Keratinocyte (primary cell): ENCODE measurements around the gene NIT2.

ENCODE experiments used
- EZH2 ChIP-seq: IDR thresholded peaks from one replicate; pipeline ENCODE4 v1.6.1; 2012; ENCODE audit warnings: inconsistent platforms, mild to moderate bottlenecking, low read length, moderate library complexity
- TF ChIP-seq, protein P1 (sequence below), 3 experiments: IDR thresholded peaks in 1 of 3; conservative IDR thresholded peaks in 1 of 3; optimal IDR thresholded peaks in 1 of 3; 2 replicates in 2 of 3; 3 replicates in 1 of 3; pipeline versions ENCODE3 to v1.5.1; 2011; ENCODE audit warnings: low read length in 3 of 3, mild to moderate bottlenecking in 3 of 3, moderate library complexity in 2 of 3, control low read depth in 1 of 3, inconsistent platforms in 1 of 3; ENCODE audit not compliant: insufficient read depth in 2 of 3; ENCODE audit errors: extremely low read depth in 1 of 3

GRCh38 chr3:100306695-100307094 lies 27.9 kb upstream of the NIT2 start:
- TF ChIP-seq, protein P1, sequence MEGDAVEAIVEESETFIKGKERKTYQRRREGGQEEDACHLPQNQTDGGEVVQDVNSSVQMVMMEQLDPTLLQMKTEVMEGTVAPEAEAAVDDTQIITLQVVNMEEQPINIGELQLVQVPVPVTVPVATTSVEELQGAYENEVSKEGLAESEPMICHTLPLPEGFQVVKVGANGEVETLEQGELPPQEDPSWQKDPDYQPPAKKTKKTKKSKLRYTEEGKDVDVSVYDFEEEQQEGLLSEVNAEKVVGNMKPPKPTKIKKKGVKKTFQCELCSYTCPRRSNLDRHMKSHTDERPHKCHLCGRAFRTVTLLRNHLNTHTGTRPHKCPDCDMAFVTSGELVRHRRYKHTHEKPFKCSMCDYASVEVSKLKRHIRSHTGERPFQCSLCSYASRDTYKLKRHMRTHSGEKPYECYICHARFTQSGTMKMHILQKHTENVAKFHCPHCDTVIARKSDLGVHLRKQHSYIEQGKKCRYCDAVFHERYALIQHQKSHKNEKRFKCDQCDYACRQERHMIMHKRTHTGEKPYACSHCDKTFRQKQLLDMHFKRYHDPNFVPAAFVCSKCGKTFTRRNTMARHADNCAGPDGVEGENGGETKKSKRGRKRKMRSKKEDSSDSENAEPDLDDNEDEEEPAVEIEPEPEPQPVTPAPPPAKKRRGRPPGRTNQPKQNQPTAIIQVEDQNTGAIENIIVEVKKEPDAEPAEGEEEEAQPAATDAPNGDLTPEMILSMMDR (optimal IDR thresholded peaks at IDR 0.05 in 1 of 3, IDR thresholded peaks at IDR 0.05 in 1 of 3, conservative IDR thresholded peaks at IDR 0.05 in 1 of 3; ENCODE audit: extremely low read depth in 1 of 3, insufficient read depth in 2 of 3, low read length in 3 of 3) = no peak
- TF ChIP-seq EZH2 = no peak
